Hypothalamus (tissue), 51 donors: ENCODE results near the gene NPPC.
A peak's percentile ranks its signal among the peaks of the same experiment; 100 is the strongest.
"Not testable (repeated sequence)": the region's sequence is repeated elsewhere in the genome, so short reads cannot be mapped to it uniquely, and the experiment has no call there.

ENCODE experiments used
- DNase-seq, 51 donors: peaks; one replicate each; lab custom pipeline; 2025; lab: John Stamatoyannopoulos, UW

NPPC gene

GRCh38 chr2:231923010-231923344 is 3.2 kb downstream of the NPPC start:
- no peak for DNase-seq

DNA sequence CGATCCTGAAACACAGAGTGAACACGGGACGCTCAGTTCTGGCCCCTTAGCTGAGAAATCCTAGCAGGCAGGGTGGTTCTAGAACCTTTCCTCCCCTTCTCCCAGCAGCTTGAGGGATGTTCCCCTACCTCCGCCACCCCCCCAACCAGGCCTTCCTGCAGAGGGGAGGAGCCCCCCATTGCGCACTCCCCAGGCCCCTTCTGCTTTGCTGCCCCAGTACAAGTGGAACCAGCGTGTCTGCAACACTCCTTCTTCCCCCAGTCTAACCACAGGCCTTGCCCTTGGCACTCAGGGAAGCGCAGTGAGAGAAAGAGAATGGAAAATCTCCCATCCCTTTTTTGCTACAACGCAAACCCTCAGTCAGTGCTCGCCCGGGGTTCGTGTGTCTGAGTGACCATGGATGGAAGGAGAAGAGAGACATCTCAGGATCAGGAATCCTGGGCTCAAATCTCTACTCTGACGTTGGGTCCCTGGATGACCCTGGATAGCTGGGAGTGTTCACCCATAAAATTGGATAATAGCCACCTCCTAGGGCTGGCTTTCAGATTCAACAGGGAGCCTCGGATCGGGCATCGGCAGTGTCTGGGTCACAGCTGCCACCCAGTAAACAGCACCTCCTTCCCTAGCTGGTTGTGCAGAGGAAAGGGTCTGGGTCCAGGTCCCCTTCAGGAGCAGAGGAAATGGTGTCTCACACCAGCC is 3.7 kb downstream of the NPPC start:
- no peak for DNase-seq

- DNase-seq = no peak
Observed at GRCh38 chr2:231920795-231921194, 5.4 kb downstream of the NPPC start.

DNA sequence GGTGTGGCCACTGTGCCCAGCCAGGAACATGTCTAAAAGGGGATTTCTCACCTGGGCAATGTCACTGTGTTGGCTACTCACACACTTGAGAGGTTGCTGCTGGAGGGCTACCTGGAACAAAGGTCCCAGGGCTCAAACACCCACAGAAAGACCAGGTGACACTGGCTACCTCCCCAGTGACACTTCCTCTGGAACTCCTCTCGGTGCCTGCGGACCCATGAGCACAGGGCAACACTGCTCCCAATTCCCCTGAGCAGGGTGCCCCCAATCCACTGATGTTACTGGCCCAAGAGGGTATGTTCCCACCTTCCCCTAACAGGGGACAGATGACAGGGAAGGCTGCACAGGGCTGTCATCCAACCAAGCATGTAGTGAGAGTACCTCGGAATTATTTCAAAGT is 5.8 kb downstream of the NPPC start:
- no peak for DNase-seq

GRCh38 chr2:231919341-231920035 is 6.7 kb downstream of the NPPC start:
- DNase-seq = no peak

DNA sequence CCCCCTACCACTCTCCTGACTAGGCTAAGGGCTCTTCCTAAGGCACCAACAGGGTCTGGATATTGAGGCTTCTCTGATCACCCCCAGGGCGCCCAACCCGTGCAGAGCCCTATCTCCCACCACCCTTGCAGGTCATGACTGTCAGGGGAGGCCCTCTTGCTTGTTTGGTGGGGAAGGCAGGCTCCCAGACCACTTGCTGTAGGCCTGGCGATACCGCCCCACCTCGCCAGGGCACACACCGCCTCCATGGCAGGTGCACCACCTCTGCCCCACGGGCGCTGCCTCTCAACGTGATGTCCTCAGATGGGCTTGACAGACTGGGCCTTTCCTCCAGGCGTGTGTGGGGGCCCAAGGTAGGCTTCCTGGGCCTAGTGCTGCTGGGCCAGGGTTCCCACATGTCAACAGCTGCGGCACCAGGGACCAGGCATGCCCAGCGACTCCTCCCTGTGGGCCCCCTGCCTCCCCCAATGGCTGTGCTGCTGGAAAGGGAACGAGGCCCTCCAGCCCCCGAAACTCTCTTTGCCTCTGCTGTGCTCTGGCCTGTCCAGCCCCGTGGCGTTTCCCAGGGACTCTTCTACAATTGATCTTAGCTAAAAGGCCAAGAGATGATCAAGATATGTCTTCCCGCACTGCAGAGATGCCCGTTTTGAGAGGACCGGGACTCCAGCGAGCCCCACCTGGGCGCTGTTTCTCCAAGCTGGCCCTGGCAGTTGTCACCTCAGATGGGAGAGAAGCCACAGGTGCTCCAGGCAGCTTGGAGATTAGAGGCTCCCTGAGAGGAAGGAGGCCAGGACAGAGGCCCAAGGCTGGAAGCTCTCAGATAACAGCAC is 7.5 kb downstream of the NPPC start:
- no peak for DNase-seq

- peak in 23 of 51 donors; percentile 5 to 60 (median 23) for DNase-seq
Observed at GRCh38 chr2:231917280-231918066, 8.7 kb downstream of the NPPC start.

DNA sequence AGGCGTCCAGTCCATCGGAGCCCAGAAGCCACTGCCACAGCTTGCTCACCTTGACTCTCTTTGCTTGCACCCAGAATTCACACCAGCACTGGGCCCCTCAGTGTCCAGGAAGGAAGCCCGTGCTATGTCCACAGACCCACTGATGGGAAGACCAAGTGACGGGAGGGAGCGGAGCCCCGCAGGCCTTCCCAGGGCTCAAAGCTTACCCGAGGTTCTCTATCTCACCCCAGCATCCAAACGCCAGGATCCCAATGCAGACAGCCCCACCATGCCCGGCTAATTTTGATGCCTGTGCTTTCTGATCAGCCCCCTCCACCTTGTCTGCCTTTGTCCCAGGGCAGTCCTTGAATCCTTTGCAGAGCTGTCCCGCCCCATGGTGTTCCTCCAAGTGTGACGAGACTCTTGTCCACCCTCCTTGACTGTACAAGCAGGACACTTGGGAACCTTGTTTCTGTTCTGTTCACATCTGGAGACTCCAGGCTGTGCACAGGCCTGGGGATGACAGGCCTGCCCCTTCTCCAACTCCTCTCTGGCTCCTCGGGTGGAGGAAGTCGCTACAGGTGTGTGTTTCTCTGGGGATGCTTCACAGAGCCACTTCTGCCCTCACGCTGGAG is 12.0 kb downstream of the NPPC start:
- no peak for DNase-seq

DNA sequence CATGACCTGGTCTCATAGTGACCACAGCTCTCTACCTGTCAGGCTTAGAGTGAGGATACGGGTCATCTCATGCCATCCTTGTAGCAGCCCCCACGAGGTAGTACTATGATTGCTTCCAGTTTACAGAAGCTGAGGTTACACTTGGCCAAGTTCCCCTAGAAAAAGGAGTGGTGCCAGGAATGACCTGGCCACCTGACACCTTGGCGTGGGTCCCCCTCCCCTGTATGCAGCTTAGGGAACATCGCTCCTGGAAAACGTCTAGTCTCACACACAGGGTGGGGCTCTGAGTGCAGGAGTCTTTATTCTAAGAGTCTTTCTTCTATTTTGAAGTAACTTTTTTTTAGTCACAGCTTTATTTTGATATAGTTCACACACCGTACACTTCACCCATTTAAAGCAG is 14.8 kb downstream of the NPPC start:
- DNase-seq = no peak

- no peak for DNase-seq
Observed at GRCh38 chr2:231910771-231911170, 15.4 kb downstream of the NPPC start.

DNA sequence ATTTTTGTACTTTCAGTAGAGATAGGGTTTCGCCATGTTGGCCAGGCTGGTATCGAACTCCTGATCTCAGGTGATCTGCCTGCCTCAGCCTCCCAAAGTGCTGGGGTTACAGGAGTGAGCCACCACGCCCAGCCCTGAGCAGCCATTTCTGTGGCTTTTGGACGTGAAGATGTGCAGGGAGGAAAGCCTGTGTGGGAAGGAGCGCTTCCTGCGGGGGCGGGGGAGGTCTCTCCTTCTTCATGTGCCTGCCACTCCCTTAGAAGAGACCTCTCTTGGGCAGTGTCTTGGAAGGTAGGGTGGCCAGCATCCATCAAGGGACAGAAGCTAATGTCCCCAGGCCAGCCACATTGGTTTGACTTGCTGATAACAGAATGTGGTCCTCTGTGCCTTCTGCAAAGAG is 16.0 kb downstream of the NPPC start:
- not testable (repeated sequence) for DNase-seq

DNA sequence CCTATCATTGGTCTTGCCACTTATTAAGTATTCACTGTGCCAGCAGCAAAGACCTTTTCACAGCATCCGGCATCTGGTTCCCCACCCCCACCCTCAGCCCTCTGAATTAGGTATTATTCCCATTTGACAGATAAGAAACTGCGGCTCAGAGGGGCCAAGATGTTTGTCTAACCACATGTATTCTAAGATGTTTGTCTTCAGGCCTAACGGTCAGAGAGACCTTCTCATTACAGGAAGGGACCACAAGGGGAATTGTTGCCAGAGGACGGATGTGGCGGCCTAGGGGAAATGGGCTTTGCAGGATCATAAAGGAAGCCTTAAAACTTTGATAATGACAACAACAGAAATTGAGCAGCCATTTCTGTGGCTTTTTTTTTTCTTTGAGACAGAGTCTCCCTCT is 16.6 kb downstream of the NPPC start:
- no peak for DNase-seq

GRCh38 chr2:231908584-231908983 is 17.6 kb downstream of the NPPC start:
- no peak for DNase-seq

DNA sequence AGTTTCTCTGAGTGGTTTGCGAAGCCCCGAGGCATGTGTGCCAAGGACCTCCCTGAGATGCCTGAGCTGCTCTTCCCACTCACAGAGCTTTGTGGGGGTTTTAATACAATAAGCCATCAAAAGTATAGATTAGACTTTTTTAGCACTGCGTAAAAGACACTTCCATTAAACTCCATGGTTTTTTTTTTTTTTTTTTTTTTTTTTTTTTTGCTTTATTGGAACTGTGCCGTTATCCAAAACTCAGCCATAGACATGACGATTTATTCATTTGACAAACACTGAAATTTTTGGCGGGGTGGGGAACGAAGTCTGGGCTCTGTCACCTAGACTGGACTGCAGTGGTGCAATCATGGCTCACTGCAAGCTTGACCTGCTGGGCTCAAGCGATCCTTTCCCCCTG is 18.4 kb downstream of the NPPC start:
- no peak for DNase-seq

DNA sequence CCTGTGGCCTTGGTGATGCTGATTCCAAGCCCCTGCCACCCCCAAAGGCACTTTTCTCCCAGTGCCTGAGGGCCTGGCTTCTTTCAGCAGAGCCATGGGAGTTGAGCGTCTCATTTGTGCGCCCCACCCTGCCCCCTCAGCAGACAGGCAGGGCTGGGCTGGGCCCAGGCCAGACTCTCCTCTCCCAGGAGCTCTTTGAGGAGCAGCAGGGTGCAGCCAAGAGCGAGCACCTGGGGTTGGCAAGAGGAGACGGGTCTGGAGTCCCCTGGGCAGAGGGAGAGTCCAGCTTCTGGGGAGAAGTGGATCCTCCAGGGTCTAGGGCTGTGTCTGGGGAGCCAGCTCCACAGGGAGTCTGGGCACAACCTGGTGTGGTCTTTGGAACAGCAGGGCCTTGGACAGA is 21.2 kb downstream of the NPPC start:
- no peak for DNase-seq

DNA sequence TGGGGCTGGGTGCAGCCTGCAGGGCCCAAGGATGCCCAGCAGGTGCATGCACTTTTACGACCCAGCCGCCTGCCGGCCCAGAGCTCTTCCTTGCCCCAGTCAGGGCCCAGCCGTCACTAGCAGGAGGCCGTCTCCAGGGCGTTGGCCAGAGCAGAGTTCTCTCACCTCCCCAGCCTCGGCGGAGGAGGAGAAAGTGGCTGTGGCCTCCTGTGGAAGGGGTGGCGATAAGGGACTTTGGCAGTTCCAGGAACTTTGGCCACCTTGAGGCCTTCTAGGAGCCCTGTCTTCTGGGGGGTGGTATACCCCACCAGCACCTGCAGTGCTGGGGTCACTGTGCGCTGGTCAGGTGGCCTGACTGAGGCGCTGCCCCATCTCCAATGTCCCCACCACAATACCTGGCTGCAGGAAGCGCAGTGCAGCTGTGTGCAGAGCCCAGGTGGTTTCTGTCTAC is 22.0 kb downstream of the NPPC start:
- no peak for DNase-seq

- no peak for DNase-seq
Observed at GRCh38 chr2:231902598-231902997, 23.6 kb downstream of the NPPC start.

DNA sequence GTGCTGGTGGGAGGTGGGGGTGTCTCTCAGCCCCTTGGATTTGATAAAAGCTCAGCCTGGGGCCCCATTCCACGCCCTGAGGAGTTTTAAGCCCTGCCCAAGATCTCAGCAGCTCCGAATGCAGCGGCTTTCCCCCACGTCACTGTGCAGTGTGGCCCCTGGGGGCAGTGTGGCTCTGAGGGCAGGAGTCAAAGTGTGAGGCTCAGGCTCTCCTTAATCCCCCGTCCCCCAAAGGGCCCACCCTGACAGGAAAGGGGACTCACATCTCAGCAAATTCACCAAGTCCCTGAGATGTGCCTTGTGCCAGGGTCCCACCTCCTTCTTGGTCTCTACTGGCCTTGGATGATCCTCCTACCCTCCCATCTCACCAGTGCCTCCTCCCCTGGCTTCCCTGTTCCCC is 25.2 kb downstream of the NPPC start:
- DNase-seq = no peak

- peak in 36 of 51 donors; percentile 3 to 78 (median 34) for DNase-seq
Observed at GRCh38 chr2:231900486-231900942, 25.7 kb downstream of the NPPC start.
